ENCODE measurements around the gene ASPN. TPM values are rescaled to one million over a fixed set of nuclear protein-coding genes. Genes with fewer than 3 reads are reported as not detected.
A peak's percentile ranks its signal among the peaks of the same experiment; 100 is the strongest.

Gene ASPN
- total RNA-seq, 1 donor from 2014 or later = 132 TPM

DNA sequence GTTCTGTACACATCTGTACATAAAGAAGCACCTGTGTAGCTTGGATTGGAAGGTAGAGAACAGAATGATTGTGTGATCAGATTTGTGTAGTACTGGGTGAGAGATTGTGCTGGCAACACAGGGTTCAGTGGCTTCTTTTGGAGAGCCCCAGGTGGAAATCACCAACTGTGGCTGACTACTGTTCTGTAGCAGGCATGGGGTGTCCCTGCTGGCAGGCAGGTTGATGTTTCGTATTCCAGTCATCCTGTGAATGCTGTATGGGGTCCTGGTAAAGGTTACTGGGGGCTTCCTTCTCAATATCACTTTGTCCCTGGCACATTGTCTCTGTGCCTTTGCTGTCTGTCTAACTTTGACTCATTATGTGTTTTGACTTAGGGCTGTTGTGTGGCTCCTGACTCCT, 5.3 kb downstream of the ASPN start:
- DNase-seq (ENCODE audit: low spot score) = no peak

GRCh38 chr9:92474587-92474986, 7.7 kb downstream of the ASPN start:
- DNase-seq (ENCODE audit: low spot score) = no peak

GRCh38 chr9:92468206-92468605, 14.1 kb downstream of the ASPN start:
- DNase-seq (ENCODE audit: low spot score) = no peak

DNA sequence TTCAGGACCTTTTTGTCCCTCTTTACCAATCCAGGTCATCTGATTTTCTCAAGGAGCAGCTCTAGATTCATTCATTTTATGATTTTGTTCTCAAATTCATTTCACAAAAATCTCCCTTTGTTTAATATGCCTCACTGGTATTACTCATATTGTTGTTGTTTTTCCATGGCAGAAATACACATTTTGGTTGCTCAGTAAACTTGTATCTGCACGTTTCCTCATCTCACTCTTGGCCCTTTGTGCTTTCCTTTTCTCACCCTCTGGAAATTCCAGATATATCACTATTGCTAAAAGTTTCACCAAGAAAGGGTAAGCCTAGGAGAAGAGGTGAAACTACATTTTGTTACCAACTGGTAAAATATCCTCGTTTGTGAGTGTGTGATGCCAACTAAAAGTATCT, 14.8 kb downstream of the ASPN start:
- no peak for DNase-seq (ENCODE audit: low spot score)

DNA sequence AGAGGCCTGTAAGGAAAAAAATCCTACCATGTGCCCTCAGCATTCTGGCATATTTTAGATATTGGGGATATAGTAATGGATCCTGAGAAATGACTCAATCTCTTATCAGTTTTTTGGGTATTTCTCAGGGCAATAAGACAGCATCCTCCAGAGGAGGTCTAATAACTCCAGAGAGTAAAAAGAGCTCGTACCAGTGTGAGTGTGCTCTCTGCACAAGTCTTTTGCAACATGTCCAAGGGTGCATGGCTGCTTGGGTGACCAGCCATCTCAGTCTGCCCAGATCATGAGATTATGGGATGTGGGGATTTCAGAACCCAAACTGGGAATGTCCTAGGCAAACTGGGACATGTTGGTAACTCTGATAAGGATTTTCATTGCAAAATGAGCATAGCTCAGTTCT, 15.3 kb downstream of the ASPN start:
- no peak for DNase-seq (ENCODE audit: low spot score)

GRCh38 chr9:92463984-92464383, 18.3 kb downstream of the ASPN start:
- DNase-seq (ENCODE audit: low spot score) = peak; percentile 60

GRCh38 chr9:92463387-92463786, 18.9 kb downstream of the ASPN start:
- no peak for DNase-seq (ENCODE audit: low spot score)

GRCh38 chr9:92457576-92457975, 24.7 kb downstream of the ASPN start:
- DNase-seq (ENCODE audit: low spot score) = no peak

DNA sequence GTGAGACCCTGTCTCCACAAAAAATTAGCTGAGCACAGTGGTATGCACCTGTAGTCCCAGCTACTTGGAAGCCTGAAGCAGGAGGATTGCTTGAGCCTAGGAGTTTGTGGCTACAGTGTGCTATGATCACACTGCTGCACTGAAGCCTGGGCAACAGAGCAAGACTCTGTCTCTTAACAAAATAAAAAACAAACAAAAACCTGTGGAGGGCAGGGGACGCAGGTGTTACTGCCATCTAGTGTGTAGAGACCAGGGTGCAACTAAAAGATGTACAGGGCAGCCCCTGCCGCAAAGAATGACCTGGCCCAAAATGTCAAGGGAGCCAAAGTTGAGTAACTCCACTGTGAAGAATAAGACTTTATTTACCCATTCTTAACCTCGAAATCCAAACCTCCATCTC, 27.1 kb downstream of the ASPN start:
- no peak for DNase-seq (ENCODE audit: low spot score)

GRCh38 chr9:92446536-92446935, 35.8 kb downstream of the ASPN start:
- DNase-seq (ENCODE audit: low spot score) = no peak

GRCh38 chr9:92444841-92445240, 37.5 kb downstream of the ASPN start:
- no peak for DNase-seq (ENCODE audit: low spot score)

DNA sequence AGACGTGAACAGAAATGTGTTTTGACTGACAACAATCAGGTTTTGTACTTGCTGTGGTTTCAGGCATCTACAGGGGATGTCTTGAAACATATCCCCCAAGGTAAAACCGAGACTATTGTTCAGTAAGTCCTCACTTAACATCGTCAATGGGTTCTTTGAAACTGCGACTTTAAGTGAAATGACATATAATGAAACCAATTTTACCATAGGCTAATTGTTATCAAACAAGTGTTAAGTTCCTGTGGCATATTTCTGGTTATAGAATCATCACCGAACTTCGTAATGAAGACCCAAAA, 41.6 kb downstream of the ASPN start:
- DNase-seq (ENCODE audit: low spot score) = no peak

DNA sequence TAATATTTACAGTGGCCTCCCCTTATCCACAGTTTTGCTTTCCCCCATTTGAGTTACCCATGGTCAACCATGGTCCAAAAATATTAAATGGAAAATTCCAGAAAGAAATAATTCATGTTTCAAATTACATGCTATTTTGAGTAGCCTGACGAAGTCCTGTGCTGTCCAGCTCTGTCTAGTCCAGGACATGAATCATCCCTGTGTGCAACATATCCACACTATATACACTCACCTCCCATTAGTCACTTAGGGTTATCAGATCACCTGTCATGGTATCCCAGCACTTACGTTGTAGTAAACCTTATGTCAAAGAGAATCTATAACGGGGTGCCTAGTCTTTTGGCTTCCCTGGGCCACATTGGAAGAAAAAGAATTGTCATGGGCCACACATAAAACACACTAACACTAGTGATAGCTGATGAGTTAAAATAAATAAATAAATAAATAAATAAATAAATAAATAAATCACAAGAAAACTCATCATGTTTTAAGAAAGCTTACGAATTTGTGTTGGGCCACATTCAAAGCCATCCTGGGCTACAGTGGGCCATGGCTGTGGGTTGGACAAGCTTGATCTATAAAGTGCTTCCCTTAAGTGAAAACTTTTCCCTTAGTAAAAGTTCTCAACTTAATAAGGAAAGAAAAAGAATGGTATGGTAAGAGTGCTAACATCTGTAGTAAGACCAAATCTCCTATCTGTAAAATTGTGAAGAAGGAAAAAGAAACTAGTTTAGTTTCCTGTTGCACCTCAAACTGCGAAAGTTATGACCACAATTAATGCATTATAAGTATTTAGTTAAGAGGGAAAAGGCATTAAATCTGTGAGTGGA, 42.2 kb downstream of the ASPN start:
- no peak for DNase-seq (ENCODE audit: low spot score)

GRCh38 chr9:92438900-92439526, 43.3 kb downstream of the ASPN start:
- DNase-seq (ENCODE audit: low spot score) = peak; percentile 43

DNA sequence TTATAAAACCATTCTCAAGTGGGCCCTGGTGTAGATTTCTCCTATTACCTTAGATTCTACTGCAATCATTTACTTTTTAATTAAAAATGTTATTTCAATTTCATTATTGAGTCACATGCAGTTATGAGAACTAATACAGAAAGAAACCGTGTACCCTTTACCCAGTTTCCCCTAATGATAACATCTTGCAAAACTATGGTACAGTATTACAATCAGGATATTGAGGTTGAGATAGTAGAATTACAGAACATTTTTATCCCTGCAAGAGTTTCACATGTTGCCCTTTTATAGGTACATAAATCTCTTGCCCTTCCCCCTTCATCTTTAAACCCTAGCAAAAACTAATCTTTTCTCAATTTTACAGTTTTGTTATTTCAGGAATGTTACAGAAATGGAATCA, 47.0 kb downstream of the ASPN start:
- no peak for DNase-seq (ENCODE audit: low spot score)

DNA sequence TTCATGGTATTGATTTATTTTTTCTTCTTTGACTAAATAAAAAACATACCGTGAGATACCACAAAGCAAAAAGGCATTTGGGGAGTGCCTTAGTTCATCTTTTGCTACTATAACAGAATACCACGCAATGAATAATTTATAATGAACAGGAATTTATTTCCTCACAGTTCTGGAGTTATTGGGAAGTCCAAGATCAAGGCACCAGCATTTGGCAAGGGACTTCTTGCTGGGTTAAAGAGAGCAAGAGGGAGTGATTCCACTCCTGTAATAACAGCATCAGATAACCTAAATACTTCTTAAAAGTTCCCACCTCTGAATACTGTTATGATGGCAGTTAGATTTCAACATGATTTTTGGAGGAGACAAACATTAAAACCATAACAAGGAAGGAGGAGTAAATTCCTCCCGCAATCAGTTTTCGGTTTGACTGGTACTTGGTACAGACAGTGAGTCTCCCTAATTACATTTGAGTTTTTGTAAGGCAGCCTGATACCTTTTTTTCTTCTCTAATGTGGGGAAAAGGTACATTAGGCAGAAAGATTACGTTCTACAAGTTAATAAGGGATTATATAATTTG, 49.2 kb downstream of the ASPN start:
- no peak for DNase-seq (ENCODE audit: low spot score)

DNA sequence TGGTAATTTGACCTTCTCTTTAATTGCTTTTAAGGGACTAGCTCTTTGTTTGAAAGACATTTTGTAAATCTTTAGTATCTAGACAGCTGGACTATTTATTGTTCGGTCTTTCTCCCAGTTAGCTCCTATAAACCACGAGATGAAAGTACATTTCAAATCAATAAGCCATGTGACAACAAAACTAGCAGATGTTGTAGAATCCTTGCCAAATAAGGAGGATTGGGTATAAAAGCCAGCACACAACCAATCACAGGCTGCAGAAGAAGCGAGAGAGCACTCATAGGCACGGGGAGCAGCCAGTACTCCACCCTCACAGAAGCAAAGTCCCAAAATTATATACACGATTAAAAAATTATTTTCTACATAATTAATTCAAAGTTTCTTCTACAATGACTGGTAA, 50.0 kb downstream of the ASPN start:
- DNase-seq (ENCODE audit: low spot score) = no peak

DNA sequence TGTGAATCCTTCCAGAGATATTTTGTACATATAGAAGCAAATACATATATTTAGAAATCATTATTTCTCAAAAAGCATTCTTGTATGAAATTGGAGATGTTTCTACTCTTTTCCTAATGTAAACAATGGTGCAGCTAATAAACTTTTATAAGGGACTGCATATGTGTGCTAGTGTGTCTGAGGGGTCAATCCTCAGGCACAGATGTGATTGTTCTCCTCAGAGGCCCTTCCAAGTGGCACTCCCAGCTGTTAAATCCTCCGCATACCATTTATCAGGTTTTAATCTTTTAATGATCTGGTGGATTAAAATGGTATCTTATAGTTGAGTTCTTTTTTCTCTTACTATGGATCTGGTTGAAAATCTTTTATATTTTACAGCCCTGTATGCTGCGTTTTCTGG, 52.5 kb downstream of the ASPN start:
- no peak for DNase-seq (ENCODE audit: low spot score)

- DNase-seq (ENCODE audit: low spot score) = no peak
These were observed 55.7 kb downstream of the ASPN start for GRCh38 chr9:92426501-92427145.

DNA sequence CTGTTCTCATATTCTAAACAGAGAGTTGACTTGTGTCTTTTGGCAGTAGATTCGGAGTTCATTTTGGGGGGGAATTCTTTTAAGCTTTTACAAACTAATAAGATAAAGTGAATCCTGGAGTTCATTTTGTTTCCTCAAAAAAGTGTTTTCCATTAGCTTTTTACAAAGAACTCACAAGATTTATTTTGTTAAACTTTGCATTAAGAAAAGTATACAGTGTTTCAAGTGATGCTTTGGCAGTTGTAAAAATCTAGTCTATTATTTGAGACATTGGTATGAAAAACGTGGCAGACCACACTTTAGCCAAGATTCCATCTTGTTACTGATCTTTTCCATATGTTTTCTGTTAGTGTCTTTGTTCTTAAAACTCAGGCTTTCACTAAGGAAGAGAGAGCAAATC, 56.8 kb downstream of the ASPN start:
- peak; percentile 90 for DNase-seq (ENCODE audit: low spot score)

- no peak for DNase-seq (ENCODE audit: low spot score)
These were observed 58.0 kb downstream of the ASPN start, which contains the start of gene OMD for GRCh38 chr9:92424340-92424739. TSS of gene OMD (minus strand) at chr9:92424471. CDS start at chr9:92417558, 6,913 bp downstream.

- DNase-seq (ENCODE audit: low spot score) = no peak
These were observed 58.7 kb downstream of the ASPN start for GRCh38 chr9:92423612-92424011.
